ENCODE results near the gene SOS1.

GRCh38 chr2:39140322-39140847, 19.5 kb upstream of the SOS1 start:
- TF ChIP-seq POLR2A (IDR thresholded peaks at IDR 0.05; ENCODE audit: low read length), result no peak
- no peak for TF ChIP-seq GATA1 (IDR thresholded peaks at IDR 0.05; ENCODE audit: low read depth, low read length)
